Ishikawa (cell line): ENCODE measurements around the gene CDC42EP3.
A peak's percentile ranks its signal among the peaks of the same experiment; 100 is the strongest.

Experiments used
- CEBPB ChIP-seq: IDR thresholded peaks from 2 replicates; pipeline ENCODE4 v1.6.1; 2012
- CREB1 ChIP-seq: IDR thresholded peaks from 2 replicates; pipeline ENCODE4 v1.6.1; 2012; ENCODE audit warnings: low read depth
- EGR1 ChIP-seq: IDR thresholded peaks from 2 replicates; pipeline ENCODE4 v1.6.1; 2012
- EP300 ChIP-seq: IDR thresholded peaks from 2 replicates; pipeline ENCODE4 v1.6.1; 2012; ENCODE audit warnings: borderline replicate concordance
- FOXM1 ChIP-seq: IDR thresholded peaks from 2 replicates; pipeline ENCODE4 v1.6.1; 2012; ENCODE audit warnings: low read depth, borderline replicate concordance
- MAX ChIP-seq: IDR thresholded peaks from 2 replicates; pipeline ENCODE4 v1.6.1; 2012
- NFIC ChIP-seq: IDR thresholded peaks from 2 replicates; pipeline ENCODE4 v1.6.1; 2012
- RAD21 ChIP-seq: IDR thresholded peaks from 2 replicates; pipeline ENCODE4 v1.6.1; 2012; ENCODE audit warnings: low read depth
- REST ChIP-seq: IDR thresholded peaks from 2 replicates; pipeline ENCODE4 v1.6.1; 2012; ENCODE audit warnings: low read depth, mild to moderate bottlenecking
- TAF1 ChIP-seq: IDR thresholded peaks from 2 replicates; pipeline ENCODE4 v1.6.1; 2012; ENCODE audit warnings: low read depth, mild to moderate bottlenecking
- TCF12 ChIP-seq: IDR thresholded peaks from 2 replicates; pipeline ENCODE4 v1.6.1; 2012; ENCODE audit warnings: low read depth
- TEAD4 ChIP-seq: IDR thresholded peaks from 2 replicates; pipeline ENCODE4 v1.6.1; 2012
- USF1 ChIP-seq: IDR thresholded peaks from 2 replicates; pipeline ENCODE4 v1.6.1; 2012
- YY1 ChIP-seq: IDR thresholded peaks from 2 replicates; pipeline ENCODE4 v1.6.1; 2012; ENCODE audit warnings: low read depth
- ZBTB7A ChIP-seq: IDR thresholded peaks from 2 replicates; pipeline ENCODE4 v1.6.1; 2012; ENCODE audit warnings: low read depth

CDC42EP3 gene

GRCh38 chr2:37695336-37695735 lies 23.9 kb upstream of the CDC42EP3 start:
- TF ChIP-seq TEAD4, result no peak
- no peak for TF ChIP-seq USF1
- TF ChIP-seq EGR1, result no peak
- TF ChIP-seq CEBPB, result no peak
- no peak for TF ChIP-seq REST
- TF ChIP-seq NFIC, result no peak
- no peak for TF ChIP-seq YY1
- no peak for TF ChIP-seq MAX
- TF ChIP-seq EP300, result no peak
- TF ChIP-seq TCF12, result no peak
- TF ChIP-seq CREB1, result no peak
- no peak for TF ChIP-seq RAD21
- no peak for TF ChIP-seq TAF1
- no peak for TF ChIP-seq ZBTB7A
- TF ChIP-seq FOXM1, result no peak

GRCh38 chr2:37692711-37693110 lies 21.3 kb upstream of the CDC42EP3 start:
- TF ChIP-seq CREB1 (no peak), EGR1 (no peak), TAF1 (no peak), TCF12 (no peak), MAX (no peak), FOXM1 (no peak), TEAD4 (no peak), RAD21 (no peak), REST (no peak), YY1 (no peak), CEBPB (no peak), EP300 (no peak), ZBTB7A (no peak), NFIC (no peak), USF1 (no peak)

- TF ChIP-seq EGR1, result no peak
- TF ChIP-seq USF1, result no peak
- no peak for TF ChIP-seq FOXM1
- TF ChIP-seq REST, result no peak
- no peak for TF ChIP-seq TCF12
- TF ChIP-seq EP300, result no peak
- no peak for TF ChIP-seq TAF1
- TF ChIP-seq RAD21, result no peak
- TF ChIP-seq NFIC, result peak; percentile 36
- TF ChIP-seq TEAD4, result no peak
- TF ChIP-seq CEBPB, result no peak
- TF ChIP-seq MAX, result peak; percentile 33; the same call in 1 of the 2 replicates
Measured at GRCh38 chr2:37689751-37690150, 18.3 kb upstream of the CDC42EP3 start.

GRCh38 chr2:37688771-37689468 lies 17.5 kb upstream of the CDC42EP3 start:
- peak; percentile 75; the same call in 1 of the 2 replicates for TF ChIP-seq EP300
- TF ChIP-seq TEAD4, result peak; percentile 87
- TF ChIP-seq REST, result no peak
- 0 out of 2 replicates have a peak, but pooled peaks have one; percentile 41 for TF ChIP-seq NFIC
- TF ChIP-seq EGR1, result no peak
- TF ChIP-seq USF1, result no peak
- TF ChIP-seq ZBTB7A, result no peak
- TF ChIP-seq FOXM1, result peak; percentile 62; the same call in 1 of the 2 replicates
- 0 out of 2 replicates have a peak, but pooled peaks have one; percentile 6 for TF ChIP-seq CREB1
- no peak for TF ChIP-seq TAF1
- TF ChIP-seq RAD21, result no peak
- 0 out of 2 replicates have a peak, but pooled peaks have one; percentile 25 for TF ChIP-seq YY1
- peak; percentile 48 for TF ChIP-seq TCF12
- peak; percentile 56; the same call in 1 of the 2 replicates for TF ChIP-seq MAX
